Left ventricle myocardium inferior (tissue), 1 donor: ENCODE measurements around the gene KLRC3. TPM values are rescaled to one million over a fixed set of nuclear protein-coding genes. Genes with fewer than 3 reads are reported as not detected.
"Not testable (repeated sequence)": the region's sequence is repeated elsewhere in the genome, so short reads cannot be mapped to it uniquely, and the experiment has no call there.

ENCODE experiments used
- DNase-seq: peaks from one replicate; pipeline ENCODE4 v3.0.0-alpha.2; 2020
- H3K27ac ChIP-seq: fragments of 200-600 bp; replicated peaks from 2 replicates; pipeline ENCODE4 v1.8.0; 2021
- H3K27me3 ChIP-seq: fragments of 200-600 bp; 2 replicates; pipeline ENCODE4 v1.8.0; 2021; ENCODE audit warnings: low read depth
- H3K36me3 ChIP-seq: fragments of 200-600 bp; 2 replicates; pipeline ENCODE4 v1.8.0; 2021
- H3K4me1 ChIP-seq: fragments of 200-600 bp; 2 replicates; pipeline ENCODE4 v1.8.0; 2021
- H3K4me3 ChIP-seq: fragments of 200-600 bp; 2 replicates; pipeline ENCODE4 v1.8.0; 2021; ENCODE audit warnings: mild to moderate bottlenecking, moderate library complexity
- H3K9me3 ChIP-seq: fragments of 200-600 bp; replicated peaks from 2 replicates; pipeline ENCODE4 v1.8.0; 2021
- intact Hi-C: fragments of 100-400 bp; cut with micrococcal nuclease; formaldehyde crosslinking; loops from one replicate; pipeline ENCODE4 v1.11.0; 2022
- total RNA-seq: library from RNA; stranded (reverse); fragmentation: NEBNext Ultra II Directional; extraction: Animal tissue kit (Norgen Biotek cat#: 25700); gene quantifications from one replicate; pipeline ENCODE4 v1.2.1, GENCODE V29; 2021
- TF ChIP-seq, protein P1 (sequence below): fragments of 200-600 bp; IDR thresholded peaks from 2 replicates; pipeline ENCODE4 v1.8.0; 2021; ENCODE audit warnings: antibody characterized with exemption, mild to moderate bottlenecking, borderline replicate concordance
- donor health status: DM: no; HTN: yes; CAD: no; lungs with severe emphysema.

The KLRC3 gene
- total RNA-seq, 1 donor from 2014 or later: not detected

- H3K36me3 ChIP-seq, H3K4me1 ChIP-seq, DNase-seq, H3K27me3 ChIP-seq, H3K4me3 ChIP-seq, H3K9me3 ChIP-seq, H3K27ac ChIP-seq, intact Hi-C loops: not testable (repeated sequence)
Observed at GRCh38 chr12:10422159-10422558, 1.8 kb upstream of the KLRC3 start.

- no peaks in the 10 kb centered on the region for H3K4me1 ChIP-seq
- no peak for DNase-seq
- intact Hi-C loops: no loop called here
- H3K27ac ChIP-seq: no peak within 1 kb of the TSS
- H3K9me3 ChIP-seq: peaks cover 9% of the 10 kb centered on the region
- TF ChIP-seq, protein P1, sequence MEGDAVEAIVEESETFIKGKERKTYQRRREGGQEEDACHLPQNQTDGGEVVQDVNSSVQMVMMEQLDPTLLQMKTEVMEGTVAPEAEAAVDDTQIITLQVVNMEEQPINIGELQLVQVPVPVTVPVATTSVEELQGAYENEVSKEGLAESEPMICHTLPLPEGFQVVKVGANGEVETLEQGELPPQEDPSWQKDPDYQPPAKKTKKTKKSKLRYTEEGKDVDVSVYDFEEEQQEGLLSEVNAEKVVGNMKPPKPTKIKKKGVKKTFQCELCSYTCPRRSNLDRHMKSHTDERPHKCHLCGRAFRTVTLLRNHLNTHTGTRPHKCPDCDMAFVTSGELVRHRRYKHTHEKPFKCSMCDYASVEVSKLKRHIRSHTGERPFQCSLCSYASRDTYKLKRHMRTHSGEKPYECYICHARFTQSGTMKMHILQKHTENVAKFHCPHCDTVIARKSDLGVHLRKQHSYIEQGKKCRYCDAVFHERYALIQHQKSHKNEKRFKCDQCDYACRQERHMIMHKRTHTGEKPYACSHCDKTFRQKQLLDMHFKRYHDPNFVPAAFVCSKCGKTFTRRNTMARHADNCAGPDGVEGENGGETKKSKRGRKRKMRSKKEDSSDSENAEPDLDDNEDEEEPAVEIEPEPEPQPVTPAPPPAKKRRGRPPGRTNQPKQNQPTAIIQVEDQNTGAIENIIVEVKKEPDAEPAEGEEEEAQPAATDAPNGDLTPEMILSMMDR: no peak
- H3K27me3 ChIP-seq: peaks cover 4% of the 10 kb centered on the region
- H3K36me3 ChIP-seq: no peaks in the 10 kb centered on the region
- no peak within 1 kb of the TSS for H3K4me3 ChIP-seq
Observed at GRCh38 chr12:10409392-10409791, 11.0 kb downstream of the KLRC3 start, which contains the start of gene KLRC4. Gene KLRC4 (minus strand): TSS chr12:10409757. CDS start chr12:10409575, 182 bp downstream.

DNA sequence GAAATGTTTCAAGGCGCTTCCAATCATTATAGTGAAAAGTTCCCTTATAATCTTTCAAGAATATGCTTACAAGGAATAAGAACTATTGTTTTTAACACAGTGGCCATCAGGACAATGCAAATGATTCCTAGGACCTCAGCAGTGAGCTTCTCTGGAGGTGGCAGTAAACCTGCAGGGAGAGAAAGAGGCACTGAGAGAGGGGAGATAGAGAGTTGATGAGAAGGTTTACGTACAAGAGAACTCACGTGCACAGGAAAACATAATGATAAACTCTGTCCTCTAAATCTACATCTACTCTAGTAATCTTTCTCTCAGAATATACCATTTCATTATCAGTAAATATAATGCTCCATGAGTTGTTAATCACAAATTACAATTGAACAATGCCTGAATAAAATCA is 11.6 kb downstream of the KLRC3 start:
- intact Hi-C loops: no loop called here
- no peak for DNase-seq
- Histone ChIP-seq H3K27ac (no peak overlapping the region), H3K9me3 (peaks cover 9% of the 10 kb centered on the region), H3K27me3 (peaks cover 4% of the 10 kb centered on the region), H3K36me3 (no peaks in the 10 kb centered on the region), H3K4me3 (no peak overlapping the region), H3K4me1 (no peaks in the 10 kb centered on the region)
- TF ChIP-seq, protein P1: no peak

GRCh38 chr12:10406725-10407124 is 13.7 kb downstream of the KLRC3 start:
- TF ChIP-seq, protein P1: no peak
- Histone ChIP-seq H3K9me3 (peaks cover 9% of the 10 kb centered on the region), H3K4me1 (no peaks in the 10 kb centered on the region), H3K4me3 (no peak overlapping the region), H3K36me3 (no peaks in the 10 kb centered on the region), H3K27me3 (peaks cover 4% of the 10 kb centered on the region), H3K27ac (no peak overlapping the region)
- intact Hi-C loops: no loop called here
- DNase-seq: no peak

GRCh38 chr12:10405294-10405693 is 15.1 kb downstream of the KLRC3 start:
- intact Hi-C loops: no loop called here
- TF ChIP-seq, protein P1: no peak

DNA sequence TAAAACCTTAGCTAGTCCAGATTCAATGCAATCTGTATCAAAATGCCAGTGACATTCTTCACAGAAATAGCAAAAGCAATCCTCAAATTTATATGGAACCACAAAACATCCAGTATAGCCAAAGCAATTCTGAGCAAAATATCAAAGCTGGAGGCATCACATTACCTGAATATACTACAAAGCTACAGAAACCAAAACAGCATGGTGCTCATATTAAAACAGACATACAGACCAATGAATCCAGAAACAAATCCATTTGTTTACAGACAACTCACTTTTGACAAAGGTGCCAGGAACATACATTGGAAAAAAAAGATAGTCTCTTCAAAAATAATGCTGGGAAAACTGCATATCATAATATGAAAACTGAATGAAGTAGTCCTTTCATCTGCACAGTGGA is 15.6 kb downstream of the KLRC3 start:
- H3K4me1 ChIP-seq: no peaks in the 10 kb centered on the region
- H3K27me3 ChIP-seq: no peaks in the 10 kb centered on the region
- intact Hi-C loops: no loop called here
- TF ChIP-seq, protein P1: no peak
- peaks cover 9% of the 10 kb centered on the region for H3K9me3 ChIP-seq
- no peak for DNase-seq
- no peak overlapping the region for H3K27ac ChIP-seq
- no peaks in the 10 kb centered on the region for H3K36me3 ChIP-seq
- no peak overlapping the region for H3K4me3 ChIP-seq

More at GRCh38 chr12:10405294-10405693, 15.1 kb downstream of the KLRC3 start:
- H3K4me1 ChIP-seq: no peaks in the 10 kb centered on the region
- DNase-seq: no peak
- H3K27ac ChIP-seq: no peak overlapping the region
- peaks cover 9% of the 10 kb centered on the region for H3K9me3 ChIP-seq
- H3K27me3 ChIP-seq: no peaks in the 10 kb centered on the region
- H3K36me3 ChIP-seq: no peaks in the 10 kb centered on the region
- no peak overlapping the region for H3K4me3 ChIP-seq
